H9 (cell line): ENCODE data around the gene ORC1. TPM values are rescaled to one million over a fixed set of nuclear protein-coding genes. Genes with fewer than 3 reads are reported as not detected.

Experiments
- DNase-seq: peaks from one replicate; pipeline ENCODE4 v3.0.0-alpha.2; 2017
- H2AFZ ChIP-seq: one replicate; pipeline ENCODE4 v1.6.1; 2013; ENCODE audit warnings: mild to moderate bottlenecking, low read length, control low read depth, moderate library complexity
- H2AK5ac ChIP-seq: 2 replicates; pipeline ENCODE4 v1.6.1; 2013; ENCODE audit warnings: low read length, control low read depth, mixed read lengths; ENCODE audit not compliant: insufficient read length
- H2BK120ac ChIP-seq: one replicate; pipeline ENCODE4 v1.6.1; 2013; ENCODE audit warnings: low read depth, mild to moderate bottlenecking, low read length, control low read depth, inconsistent platforms; ENCODE audit not compliant: poor library complexity, severe bottlenecking
- H2BK12ac ChIP-seq: 2 replicates; pipeline ENCODE4 v1.6.1; 2013; ENCODE audit warnings: low read length, control low read depth, mixed read lengths, low read depth; ENCODE audit not compliant: insufficient read length
- H2BK15ac ChIP-seq: 2 replicates; pipeline ENCODE4 v1.6.1; 2013; ENCODE audit warnings: low read depth, low read length, control low read depth
- H2BK20ac ChIP-seq: one replicate; pipeline ENCODE4 v1.6.1; 2013; ENCODE audit warnings: low read depth, mild to moderate bottlenecking, low read length, control low read depth, inconsistent platforms; ENCODE audit not compliant: poor library complexity, severe bottlenecking
- H2BK5ac ChIP-seq: 2 replicates; pipeline ENCODE4 v1.6.1; 2013; ENCODE audit warnings: low read length, control low read depth, mixed read lengths; ENCODE audit not compliant: insufficient read length
- H3K14ac ChIP-seq: 2 replicates; pipeline ENCODE4 v1.6.1; 2013; ENCODE audit warnings: low read length, control low read depth; ENCODE audit not compliant: insufficient read depth
- H3K18ac ChIP-seq: 2 replicates; pipeline ENCODE4 v1.6.1; 2013; ENCODE audit warnings: low read depth, mild to moderate bottlenecking, mixed read lengths, low read length, control low read depth; ENCODE audit not compliant: insufficient read length
- H3K23ac ChIP-seq: 2 replicates; pipeline ENCODE4 v1.6.1; 2013; ENCODE audit warnings: low read length, control low read depth, mixed read lengths, low read depth; ENCODE audit not compliant: insufficient read length
- H3K23me2 ChIP-seq: 2 replicates; pipeline ENCODE4 v1.6.1; 2013; ENCODE audit warnings: low read depth, mild to moderate bottlenecking, mixed read lengths, low read length, control low read depth; ENCODE audit not compliant: insufficient read length, poor library complexity, severe bottlenecking
- H3K27ac ChIP-seq: 2 replicates; pipeline ENCODE4 v1.5.1; 2013; ENCODE audit warnings: low read length, control low read depth, mixed read lengths, low read depth; ENCODE audit not compliant: insufficient read length
- H3K27me3 ChIP-seq: 2 replicates; pipeline ENCODE4 v1.6.1; 2013; ENCODE audit warnings: low read length, control low read depth, inconsistent platforms; ENCODE audit not compliant: insufficient read depth
- H3K4ac ChIP-seq: 2 replicates; pipeline ENCODE4 v1.6.1; 2013; ENCODE audit warnings: low read depth, mild to moderate bottlenecking, control low read depth, inconsistent platforms, low read length, moderate library complexity
- H3K4me1 ChIP-seq: 2 replicates; pipeline ENCODE4 v1.6.1; 2013; ENCODE audit warnings: low read length, control low read depth, inconsistent platforms; ENCODE audit not compliant: insufficient read depth
- H3K4me2 ChIP-seq: 2 replicates; pipeline ENCODE4 v1.6.1; 2013; ENCODE audit warnings: low read length, control low read depth, mixed read lengths; ENCODE audit not compliant: insufficient read length, insufficient read depth
- H3K56ac ChIP-seq: 2 replicates; pipeline ENCODE4 v1.6.1; 2013; ENCODE audit warnings: low read depth, mild to moderate bottlenecking, mixed read lengths, low read length, control low read depth; ENCODE audit not compliant: insufficient read length
- H3K79me1 ChIP-seq: 2 replicates; pipeline ENCODE4 v1.6.1; 2013; ENCODE audit warnings: low read depth, mild to moderate bottlenecking, moderate library complexity, low read length, control low read depth, inconsistent platforms; ENCODE audit not compliant: insufficient read depth, poor library complexity, severe bottlenecking
- H3K79me2 ChIP-seq: 2 replicates; pipeline ENCODE4 v1.6.1; 2013; ENCODE audit warnings: low read length, control low read depth, inconsistent platforms; ENCODE audit not compliant: insufficient read depth
- H3K9ac ChIP-seq: 2 replicates; pipeline ENCODE4 v1.6.1; 2013; ENCODE audit warnings: low read length, control low read depth, mixed read lengths; ENCODE audit not compliant: insufficient read length; ENCODE audit errors: extremely low read depth
- H3K9me3 ChIP-seq: one replicate; pipeline ENCODE4 v1.6.1; 2013; ENCODE audit warnings: low read depth, low read length, inconsistent platforms; ENCODE audit not compliant: control insufficient read depth
- H3T11ph ChIP-seq: one replicate; pipeline ENCODE4 v1.6.1; 2013; ENCODE audit warnings: mild to moderate bottlenecking, low read length, control low read depth, inconsistent platforms
- H4K20me1 ChIP-seq: one replicate; pipeline ENCODE4 v1.6.1; 2013; ENCODE audit not compliant: control insufficient read depth, insufficient read length, insufficient read depth
- H4K5ac ChIP-seq: 2 replicates; pipeline ENCODE4 v1.6.1; 2013; ENCODE audit warnings: low read depth, mild to moderate bottlenecking, mixed read lengths, low read length, control low read depth; ENCODE audit not compliant: insufficient read length
- H4K8ac ChIP-seq: replicated peaks from 2 replicates; pipeline ENCODE4 v1.6.1; 2013; ENCODE audit warnings: low read length, control low read depth, mixed read lengths, low read depth; ENCODE audit not compliant: insufficient read length
- H4K91ac ChIP-seq: 2 replicates; pipeline ENCODE4 v1.6.1; 2013; ENCODE audit warnings: low read depth, mild to moderate bottlenecking, moderate library complexity, mixed read lengths, low read length, control low read depth; ENCODE audit not compliant: insufficient read length
- H3K27ac Mint-ChIP-seq, 3 experiments: 2 replicates in 2 of 3; 3 replicates in 1 of 3; pipeline ENCODE4 v1.8.0; 2020 to 2021; ENCODE audit warnings: mixed read lengths in 3 of 3, mild to moderate bottlenecking in 1 of 3, moderate library complexity in 1 of 3
- H3K27me3 Mint-ChIP-seq: 2 replicates; pipeline ENCODE4 v1.8.0; 2021; ENCODE audit warnings: low read depth, mild to moderate bottlenecking, moderate library complexity, mixed read lengths
- H3K36me3 Mint-ChIP-seq, 3 experiments: 2 replicates in 2 of 3; 3 replicates in 1 of 3; pipeline ENCODE4 v1.8.0; 2020 to 2021; ENCODE audit warnings: low read depth in 3 of 3, mixed read lengths in 3 of 3; ENCODE audit not compliant: insufficient read depth in 1 of 3
- H3K4me1 Mint-ChIP-seq, 2 experiments: 2 replicates each; pipeline ENCODE4 v1.8.0; 2020; ENCODE audit warnings: mixed read lengths in 2 of 2
- H3K4me3 Mint-ChIP-seq, 2 experiments: 2 replicates in 1 of 2; 3 replicates in 1 of 2; pipeline ENCODE4 v1.8.0; 2020 to 2021; ENCODE audit warnings: mild to moderate bottlenecking in 2 of 2, mixed read lengths in 2 of 2, moderate library complexity in 1 of 2
- H3K9me3 Mint-ChIP-seq, 2 experiments: 2 replicates in 1 of 2; 3 replicates in 1 of 2; pipeline ENCODE4 v1.8.0; 2020; ENCODE audit warnings: mild to moderate bottlenecking in 2 of 2, mixed read lengths in 2 of 2, moderate library complexity in 1 of 2
- CTCF ChIP-seq: fragments of 200-600 bp; sonication (generic); conservative IDR thresholded peaks from 3 replicates; pipeline ENCODE4 v1.8.0; 2021; ENCODE audit warnings: antibody characterized with exemption, mild to moderate bottlenecking
- WGBS: extraction: QIAGEN DNeasy Blood & Tissue Kit; methylation state at CpG from one replicate; pipeline ENCODE4 v1.1.7; 2013; ENCODE audit warnings: missing lambda C conversion rate, low lambda C conversion rate, mixed read lengths; ENCODE audit not compliant: insufficient read length; ENCODE audit errors: extremely low coverage; 5-methylcytosine and 5-hydroxymethylcytosine counted together
- total RNA-seq: library from RNA; stranded (reverse); gene quantifications from 2 replicates; pipeline ENCODE4 v1.2.1, GENCODE V29; 2021

The ORC1 gene
- total RNA-seq, 1 experiment from 2014 or later, result 46.4 TPM

GRCh38 chr1:52416811-52417210 lies 12.6 kb upstream of the ORC1 start:
- no peaks in the 10 kb centered on the region for H3K9me3 ChIP-seq
- Mint-ChIP-seq H3K4me1 (no peaks in the 10 kb centered on the region), H3K36me3 (peaks cover 31 to 86% (median 69%) of the 10 kb centered on the region in 3 experiments), H3K27me3 (no peaks in the 10 kb centered on the region; the same call in 1 of the 2 replicates), H3K4me3 (no peak overlapping the region), H3K27ac (no peak overlapping the region), H3K9me3 (no peaks in the 10 kb centered on the region)
- H3K18ac ChIP-seq, result no peak overlapping the region
- no peaks in the 10 kb centered on the region for H3K79me2 ChIP-seq
- H4K8ac ChIP-seq, result no peak overlapping the region
- no peak overlapping the region for H3K23ac ChIP-seq
- H3T11ph ChIP-seq, result no peak overlapping the region
- H3K56ac ChIP-seq, result no peak overlapping the region
- H3K4ac ChIP-seq, result no peak overlapping the region
- no peak overlapping the region for H3K9ac ChIP-seq
- H2AK5ac ChIP-seq, result no peak overlapping the region
- DNase-seq, result no peak
- no peaks in the 10 kb centered on the region for H3K79me1 ChIP-seq
- no peak overlapping the region for H2BK5ac ChIP-seq
- H2BK20ac ChIP-seq, result no peak overlapping the region
- no peaks in the 10 kb centered on the region; the same call in 1 of the 2 replicates for H3K27me3 ChIP-seq
- no peak overlapping the region for H2BK120ac ChIP-seq
- no peaks in the 10 kb centered on the region for H3K4me1 ChIP-seq
- no peaks in the 10 kb centered on the region for H3K23me2 ChIP-seq
- no peak overlapping the region for H3K27ac ChIP-seq
- no CpG with 5 or more reads among the region's 2 CpGs for WGBS
- TF ChIP-seq CTCF, result no peak
- no peak overlapping the region for H2AFZ ChIP-seq
- no peak overlapping the region for H4K91ac ChIP-seq
- no peaks in the 10 kb centered on the region for H4K20me1 ChIP-seq
- H2BK15ac ChIP-seq, result no peak overlapping the region
- H2BK12ac ChIP-seq, result no peak overlapping the region
- H3K4me2 ChIP-seq, result no peak overlapping the region
- H3K14ac ChIP-seq, result no peak overlapping the region
- H4K5ac ChIP-seq, result no peak overlapping the region
